DMS153 (cell line): ENCODE measurements around the gene RILPL1.
A peak's percentile ranks its signal among the peaks of the same experiment; 100 is the strongest.
"Not testable (repeated sequence)": the region's sequence is repeated elsewhere in the genome, so short reads cannot be mapped to it uniquely, and the experiment has no call there.

Source experiments
- DNase-seq: peaks from one replicate; lab custom pipeline; 2025; lab: John Stamatoyannopoulos, UW

RILPL1 gene

DNA sequence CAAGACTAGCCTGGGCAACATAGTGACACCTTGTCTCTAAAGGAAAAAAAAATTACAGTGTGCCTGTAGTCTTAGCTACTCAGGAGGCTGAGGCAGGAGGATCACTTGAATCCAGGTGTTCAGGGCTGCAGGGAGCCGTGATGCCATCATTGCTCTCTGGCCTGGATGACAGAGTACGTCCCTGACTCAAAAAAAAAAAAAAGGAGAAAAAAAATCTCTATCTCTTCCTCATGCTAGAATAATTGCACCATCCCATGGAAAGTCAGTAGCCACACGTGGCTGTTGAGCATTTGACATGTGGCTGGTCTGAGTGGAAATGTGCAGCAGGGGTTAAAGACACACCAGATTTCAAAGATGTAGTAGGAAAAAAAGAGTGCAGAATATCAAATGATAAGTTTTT, 3.8 kb downstream of the RILPL1 start:
- DNase-seq, result no peak

- no peak for DNase-seq
Measured at GRCh38 chr12:123528858-123529257, 4.7 kb downstream of the RILPL1 start.

DNA sequence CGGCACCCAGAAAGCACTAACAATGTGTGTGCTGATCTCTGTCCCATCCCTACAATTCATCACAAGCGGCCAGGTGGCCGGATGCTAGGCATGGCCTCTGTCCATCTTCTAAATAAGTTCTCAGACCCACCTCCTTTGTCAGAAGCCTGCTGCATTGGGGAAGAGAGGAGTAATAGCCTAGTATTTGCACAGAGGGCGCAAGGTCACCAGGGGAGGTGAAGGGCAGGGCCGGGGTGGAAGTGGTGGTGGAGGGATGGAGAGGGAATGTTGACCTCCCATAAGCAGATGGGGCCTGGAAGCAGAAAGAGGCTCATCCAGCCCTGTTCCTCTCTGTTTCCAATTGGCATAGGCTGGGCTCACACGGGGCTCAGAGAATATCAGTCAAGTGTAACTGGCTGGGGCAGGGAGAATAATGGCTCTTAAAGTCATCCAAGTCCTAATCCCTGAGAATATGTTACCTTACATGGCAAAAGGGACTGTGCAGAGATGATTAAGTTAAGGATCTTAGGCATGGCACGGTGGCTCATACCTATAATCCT, 6.9 kb downstream of the RILPL1 start:
- DNase-seq, result no peak

- no peak for DNase-seq
Measured at GRCh38 chr12:123524378-123524777, 9.1 kb downstream of the RILPL1 start.

- no peak for DNase-seq
Measured at GRCh38 chr12:123523518-123523917, 10.0 kb downstream of the RILPL1 start.

DNA sequence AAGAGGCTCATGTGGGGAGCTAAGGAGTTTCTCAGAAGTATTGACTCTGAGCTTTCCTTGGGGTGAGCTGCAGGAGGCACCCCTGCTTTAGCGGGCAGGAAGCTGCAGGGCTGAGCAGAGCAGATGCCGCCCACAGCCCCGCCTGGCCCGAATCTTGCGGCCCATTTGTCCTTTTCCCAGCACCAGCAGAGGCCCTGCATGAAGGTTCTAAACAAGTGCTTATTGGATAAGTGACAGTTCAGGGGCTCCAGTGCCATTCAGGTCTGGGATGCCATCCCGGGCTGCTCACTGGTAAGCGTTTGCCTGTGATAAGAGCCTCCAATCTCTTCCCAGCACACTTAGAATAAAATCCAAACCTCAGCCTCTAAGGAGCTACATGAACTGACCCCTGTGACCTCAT, 11.4 kb downstream of the RILPL1 start:
- DNase-seq, result no peak

DNA sequence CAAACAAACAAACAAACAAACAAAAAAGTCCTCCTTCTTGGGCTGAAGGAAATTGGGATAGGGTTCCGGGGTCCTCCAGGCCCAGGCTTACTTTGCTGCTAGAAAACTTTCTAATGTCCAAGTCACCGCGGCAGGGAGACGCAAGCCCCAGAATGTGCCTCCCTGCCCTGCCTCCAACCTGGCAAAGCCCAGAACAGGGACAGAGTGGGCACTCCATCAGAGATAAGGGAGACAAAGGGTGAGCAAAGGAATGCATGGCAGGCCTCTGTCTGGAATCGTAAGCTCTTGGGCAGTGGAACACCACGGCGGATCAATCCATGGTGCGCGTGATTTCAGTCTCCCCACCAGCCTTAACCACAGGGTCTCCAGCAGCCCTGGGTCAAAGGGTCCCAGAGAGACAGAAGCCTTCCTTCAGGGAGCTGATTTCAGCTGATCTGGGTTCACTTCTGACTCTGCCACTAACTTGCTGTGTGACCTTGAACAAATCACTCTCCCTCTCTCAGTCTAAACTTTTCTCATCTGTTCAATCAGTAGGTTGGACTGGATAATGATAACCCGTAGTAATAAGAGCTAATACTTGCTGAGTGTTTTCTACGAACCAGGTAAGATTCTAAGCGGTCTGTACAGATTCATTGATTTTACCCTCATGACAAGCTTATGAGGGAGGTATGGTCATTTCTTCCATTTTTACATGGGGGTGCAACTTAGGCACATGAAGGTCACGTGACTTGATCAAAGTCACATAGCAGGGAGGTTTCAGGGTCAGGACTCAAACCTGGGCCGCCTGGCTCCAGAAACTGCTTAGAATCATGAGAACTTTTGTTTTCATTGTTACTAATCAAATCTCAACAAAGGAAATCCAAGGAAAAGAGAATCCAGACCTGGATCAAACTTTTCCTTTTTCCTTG, 12.7 kb downstream of the RILPL1 start:
- no peak for DNase-seq

DNA sequence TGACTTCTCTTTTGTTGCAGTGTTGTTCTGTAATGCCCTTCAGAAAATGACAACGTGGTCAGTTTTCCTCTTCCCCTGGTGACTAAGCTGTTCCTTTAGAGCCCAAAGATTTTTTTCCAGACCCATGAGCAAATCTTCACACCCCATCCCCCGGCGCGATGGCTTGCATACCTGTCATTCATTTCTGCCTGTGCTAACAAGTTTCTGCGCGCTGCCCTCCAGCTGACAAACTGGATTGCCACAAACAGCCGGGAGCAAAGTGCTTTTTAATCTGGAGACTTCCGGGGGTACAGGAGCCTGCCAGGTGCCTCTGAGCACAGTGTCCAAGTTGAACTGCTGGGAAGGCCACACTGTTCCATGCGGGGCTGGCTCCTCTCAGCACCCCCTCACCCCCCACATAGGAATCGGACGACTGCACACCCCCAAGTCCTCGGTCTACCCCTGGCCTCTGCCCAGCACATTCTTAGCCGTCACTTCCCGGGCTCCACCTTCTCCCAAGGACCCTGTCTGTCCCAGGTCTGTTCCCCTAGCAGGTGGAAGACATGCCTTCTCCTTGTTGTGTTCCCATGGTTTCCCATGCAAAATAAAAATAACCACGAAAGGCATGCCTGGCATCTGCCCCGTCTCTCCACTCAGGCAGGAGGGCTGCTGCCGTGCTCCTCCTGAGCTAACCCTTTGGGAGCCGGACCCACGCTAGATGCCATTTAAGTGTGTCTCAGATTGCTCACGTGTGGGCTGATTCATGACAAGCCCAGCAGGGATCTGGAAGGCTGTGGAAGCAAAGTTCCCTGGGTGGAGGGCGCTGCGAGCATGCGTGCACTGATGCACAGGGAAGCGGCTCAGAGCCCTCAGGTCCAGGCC, 14.1 kb downstream of the RILPL1 start:
- no peak for DNase-seq

DNA sequence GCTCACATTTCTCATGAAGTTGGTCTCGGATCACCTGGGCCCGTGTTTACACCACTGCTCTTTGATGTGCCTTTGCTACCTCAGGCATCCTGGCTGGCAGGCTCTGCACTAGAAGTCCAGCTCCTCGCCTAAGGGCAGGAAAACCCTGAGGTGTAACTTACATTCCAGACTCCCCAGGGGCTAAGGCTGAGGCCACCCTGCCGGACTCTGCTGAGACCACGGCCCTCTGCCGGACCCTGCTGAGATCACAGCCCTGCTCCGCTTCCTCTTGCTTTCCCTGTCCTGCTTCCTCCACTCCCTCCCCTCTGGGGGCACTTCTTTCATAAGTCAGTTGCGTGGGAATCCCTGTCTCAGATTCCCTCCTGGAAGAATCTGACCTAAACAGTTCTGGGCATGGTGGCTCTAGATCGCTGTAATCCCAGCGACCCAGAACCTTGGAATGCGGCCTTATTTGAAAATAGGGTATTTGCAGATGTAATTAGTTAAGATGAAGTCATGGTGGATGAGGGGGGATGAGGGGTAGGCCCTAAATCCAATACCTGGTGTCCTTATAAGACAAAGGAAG, 17.2 kb downstream of the RILPL1 start:
- DNase-seq, result peak; percentile 2

- DNase-seq, result not testable (repeated sequence)
Measured at GRCh38 chr12:123514582-123515221, 18.8 kb downstream of the RILPL1 start.

DNA sequence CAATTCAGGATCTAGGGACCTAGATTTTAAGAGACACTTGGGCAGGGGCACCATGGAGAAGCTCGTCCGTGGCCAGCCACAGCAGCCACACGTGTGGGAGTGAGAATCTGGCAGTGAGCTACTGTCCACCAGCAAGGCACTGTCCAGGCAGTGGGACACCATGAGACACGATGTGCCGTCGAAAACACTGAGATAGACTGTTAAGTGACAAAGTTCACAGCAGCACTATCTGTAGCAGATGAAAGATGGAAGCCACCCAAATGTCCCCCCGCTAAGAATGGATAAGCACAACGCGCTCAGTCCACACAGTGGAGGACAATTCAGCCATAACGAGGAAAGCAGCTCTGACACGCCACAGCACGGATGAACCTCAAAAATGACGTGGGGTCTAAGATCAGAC, 19.7 kb downstream of the RILPL1 start:
- DNase-seq, result no peak

- no peak for DNase-seq
Measured at GRCh38 chr12:123512838-123513665, 20.5 kb downstream of the RILPL1 start.

DNA sequence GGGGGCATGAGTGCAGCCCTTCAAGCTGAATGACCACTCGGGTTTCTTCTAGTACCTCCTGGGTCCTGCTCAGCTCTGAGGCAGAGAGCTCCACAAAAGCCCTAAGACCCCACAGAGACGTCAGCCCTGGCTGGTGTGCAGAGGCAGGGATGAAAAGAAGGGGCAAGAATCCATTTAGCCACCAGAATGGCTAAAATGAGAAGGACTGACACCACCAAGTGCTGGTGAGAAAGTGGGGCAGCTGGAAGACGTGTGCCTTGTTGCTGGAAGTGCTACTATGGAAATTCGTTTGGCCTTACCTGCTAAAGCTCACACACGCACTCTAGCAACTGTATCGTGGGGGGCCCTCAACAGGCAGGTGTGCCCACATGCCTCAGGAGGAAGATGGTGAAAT, 26.7 kb downstream of the RILPL1 start:
- DNase-seq, result no peak

DNA sequence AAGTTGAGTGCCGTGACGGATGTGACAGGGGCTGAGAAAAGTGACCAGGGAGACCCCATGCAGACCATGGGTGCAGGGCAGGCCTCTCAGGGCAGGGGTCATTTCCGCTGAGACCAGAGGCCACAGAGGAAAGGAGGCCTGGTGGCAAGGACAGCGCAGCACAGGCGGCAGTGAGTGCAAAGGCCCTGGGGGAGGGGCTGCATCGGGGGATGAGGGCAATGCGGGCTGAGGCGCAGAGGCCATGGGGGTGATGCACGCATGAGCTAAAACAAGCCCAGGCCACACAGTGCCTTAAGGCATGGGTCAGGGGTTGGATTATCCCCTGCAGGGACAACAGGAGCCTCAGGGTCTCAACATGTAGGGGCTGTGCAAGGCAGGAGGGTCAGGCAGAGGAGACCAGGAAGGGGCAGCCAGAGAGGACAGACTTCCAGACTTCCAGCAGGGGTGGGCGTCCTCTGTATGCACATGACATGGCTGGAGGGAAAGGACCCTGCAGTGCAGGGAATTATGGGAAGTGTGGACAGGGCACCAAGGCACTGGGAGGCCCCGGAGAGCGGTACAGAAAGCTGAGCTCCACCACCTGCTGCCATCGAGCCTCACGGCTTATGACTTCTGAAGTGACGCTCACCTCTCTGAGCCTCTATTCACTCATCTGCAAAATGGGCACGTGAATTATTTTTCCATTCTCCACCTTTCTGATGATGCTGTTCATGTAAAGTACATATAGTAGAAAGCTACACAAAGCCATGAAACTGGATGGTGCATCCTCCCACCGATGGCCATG, 27.3 kb downstream of the RILPL1 start:
- no peak for DNase-seq

- DNase-seq, result no peak
Measured at GRCh38 chr12:123502163-123502704, 31.3 kb downstream of the RILPL1 start.

DNA sequence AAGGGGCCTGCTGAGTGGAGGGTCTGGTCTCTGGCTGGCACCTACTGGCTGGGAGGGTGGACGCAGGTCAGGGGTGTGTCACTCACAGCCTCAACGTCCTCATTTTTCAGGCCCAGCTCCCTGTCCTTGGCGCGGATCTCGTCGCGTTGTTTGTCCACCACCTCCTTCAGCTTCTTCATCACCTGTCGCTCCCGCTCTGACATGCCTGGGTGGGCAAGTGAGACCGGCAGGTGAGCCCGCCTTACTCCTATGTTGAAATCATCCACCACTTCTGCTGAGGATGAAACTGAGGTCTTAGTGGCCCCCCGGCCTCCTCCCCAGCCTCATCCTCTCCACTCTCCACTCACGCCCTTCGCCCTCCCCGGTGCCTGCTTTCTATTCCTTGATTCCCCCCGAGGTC, 34.2 kb downstream of the RILPL1 start:
- DNase-seq, result no peak

- DNase-seq, result no peak
Measured at GRCh38 chr12:123498126-123498825, 35.2 kb downstream of the RILPL1 start.

DNA sequence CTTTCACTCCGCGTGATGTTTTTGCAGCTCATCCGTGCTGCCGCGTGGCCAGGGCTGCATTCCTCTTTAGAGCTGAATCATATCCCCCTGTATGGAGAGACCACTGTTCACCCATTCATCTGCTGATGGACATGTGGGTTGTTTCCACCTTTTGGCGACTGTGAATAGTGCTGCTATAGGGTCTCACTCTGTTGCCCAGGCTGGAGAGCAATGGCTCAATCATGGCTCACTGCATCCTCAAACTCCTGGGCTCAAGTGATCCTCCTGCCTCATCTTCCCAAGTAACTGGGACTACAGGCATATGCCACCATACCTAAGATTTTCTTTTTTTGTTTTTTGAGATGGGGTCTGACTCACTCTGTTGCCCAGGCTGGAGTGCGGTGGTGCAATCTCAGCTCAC, 36.5 kb downstream of the RILPL1 start:
- no peak for DNase-seq

DNA sequence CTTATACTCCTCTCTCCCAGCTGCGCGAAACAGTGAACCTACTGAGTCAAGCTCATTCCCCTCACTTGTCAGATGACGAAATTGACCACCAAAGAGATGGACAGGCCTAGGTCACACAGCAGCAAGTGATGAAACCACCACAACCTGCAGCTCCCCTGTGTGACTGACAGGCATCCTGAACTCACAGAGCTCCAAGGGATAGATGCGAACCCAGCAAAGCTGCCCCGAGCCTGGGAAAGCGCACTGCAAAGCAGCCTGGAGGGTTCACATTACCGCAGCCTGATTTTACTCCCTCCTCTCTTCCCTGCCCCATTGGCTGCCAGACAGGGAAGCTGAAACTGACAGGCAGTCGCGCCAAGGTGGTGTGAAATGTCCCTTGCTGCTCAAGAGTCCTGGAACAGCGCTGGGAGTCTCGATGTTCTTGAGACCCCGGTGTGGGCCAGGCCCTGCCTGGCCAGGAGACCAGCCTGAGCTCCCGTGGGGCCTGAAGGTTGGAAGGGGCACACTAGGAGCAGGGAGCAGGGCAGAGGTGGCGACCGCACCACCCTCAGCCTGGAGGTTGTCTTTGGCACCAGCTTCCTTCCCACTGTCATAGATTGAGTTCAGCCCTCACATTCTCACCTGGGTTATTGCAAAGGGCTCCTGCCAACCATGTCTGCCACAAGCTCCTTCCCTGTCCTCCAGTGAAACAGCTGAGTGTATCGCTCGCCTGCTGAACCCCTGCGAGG, 39.2 kb downstream of the RILPL1 start:
- no peak for DNase-seq
